Smooth muscle cell (in vitro differentiated cells): ENCODE results near the gene CKS1B. TPM values are rescaled to one million over a fixed set of nuclear protein-coding genes. Genes with fewer than 3 reads are reported as not detected.

Experiments
- DNase-seq: peaks from one replicate; lab custom pipeline; 2025; ENCODE audit not compliant: unreplicated experiment; lab: John Stamatoyannopoulos, UW
- H2AFZ ChIP-seq: fragments of 200-600 bp; sonication (generic); 2 replicates; pipeline ENCODE4 v1.6.0; 2016; ENCODE audit warnings: antibody characterized with exemption, low read depth, mild to moderate bottlenecking
- H3F3A ChIP-seq: fragments of 200-600 bp; sonication (generic); 2 replicates; pipeline ENCODE4 v1.6.0; 2017; ENCODE audit warnings: antibody characterized with exemption, low read depth
- H3K27ac ChIP-seq: fragments of 200-600 bp; sonication (generic); 2 replicates; pipeline ENCODE4 v1.5.1; 2016; ENCODE audit warnings: low read depth, mild to moderate bottlenecking
- H3K27me3 ChIP-seq: fragments of 200-600 bp; sonication (generic); 2 replicates; pipeline ENCODE4 v1.6.1; 2016; ENCODE audit warnings: low read depth, mild to moderate bottlenecking
- H3K36me3 ChIP-seq: fragments of 200-600 bp; sonication (generic); 2 replicates; pipeline ENCODE4 v1.5.1; 2016; ENCODE audit warnings: low read depth
- H3K4me1 ChIP-seq: fragments of 200-600 bp; sonication (generic); 2 replicates; pipeline ENCODE4 v1.5.1; 2016; ENCODE audit warnings: low read depth
- H3K4me2 ChIP-seq: fragments of 200-600 bp; sonication (generic); 2 replicates; pipeline ENCODE4 v1.6.0; 2016; ENCODE audit warnings: mild to moderate bottlenecking
- H3K4me3 ChIP-seq: fragments of 200-600 bp; sonication (generic); 2 replicates; pipeline ENCODE4 v1.5.1; 2016; ENCODE audit warnings: mild to moderate bottlenecking
- H3K79me2 ChIP-seq: fragments of 200-600 bp; sonication (generic); 2 replicates; pipeline ENCODE4 v1.6.0; 2016; ENCODE audit warnings: low read depth, mild to moderate bottlenecking
- H3K9ac ChIP-seq: fragments of 200-600 bp; sonication (generic); 2 replicates; pipeline ENCODE4 v1.6.0; 2016; ENCODE audit warnings: low read depth
- H3K9me3 ChIP-seq: fragments of 200-600 bp; sonication (generic); replicated peaks from 2 replicates; pipeline ENCODE4 v1.5.1; 2016; ENCODE audit warnings: low read depth
- H4K20me1 ChIP-seq: fragments of 200-600 bp; sonication (generic); 2 replicates; pipeline ENCODE4 v1.6.0; 2016; ENCODE audit warnings: low read depth
- CTCF ChIP-seq: fragments of 200-600 bp; sonication (generic); IDR thresholded peaks from 2 replicates; pipeline ENCODE4 v1.5.1; 2017; ENCODE audit warnings: borderline replicate concordance, mild to moderate bottlenecking, antibody characterized with exemption; ENCODE audit not compliant: insufficient read depth, poor library complexity, severe bottlenecking
- WGBS: methylation state at CpG from one replicate; pipeline ENCODE4 v1.1.7; 2016; ENCODE audit warnings: low lambda C conversion rate; 5-methylcytosine and 5-hydroxymethylcytosine counted together
- polyA plus RNA-seq: library from polyadenylated mRNA; unstranded; fragments of >200 nt; fragmentation: Nextera tagmentation; extraction: Ambion mirVana; gene quantifications from 2 replicates; pipeline ENCODE4 v1.2.1, GENCODE V29; 2016
- total RNA-seq: library from RNA; depleted of rRNA; stranded (reverse); fragments of >200 nt; gene quantifications from 2 replicates; pipeline ENCODE4 v1.2.3, GENCODE V29; 2014

The CKS1B gene
- total and polyA plus RNA-seq, 2 experiments from 2014 or later: 41.6 to 116 TPM

GRCh38 chr1:154959426-154959780 is 15.1 kb upstream of the CKS1B start:
- no peak overlapping the region for H3K9ac ChIP-seq
- H3K27ac ChIP-seq: no peak overlapping the region
- no peaks in the 10 kb centered on the region for H4K20me1 ChIP-seq
- H3K9me3 ChIP-seq: no peaks in the 10 kb centered on the region
- H3K4me2 ChIP-seq: no peak overlapping the region
- H3K4me1 ChIP-seq: peaks cover 35% of the 10 kb centered on the region
- 95% methylated on average over 7 of the region's 7 CpGs for WGBS
- TF ChIP-seq CTCF: no peak
- H3K36me3 ChIP-seq: peaks cover 5% of the 10 kb centered on the region
- H3K27me3 ChIP-seq: no peaks in the 10 kb centered on the region
- no peak overlapping the region for H3K4me3 ChIP-seq
- H3K79me2 ChIP-seq: peaks cover 15% of the 10 kb centered on the region
- peaks cover 4% of the 10 kb centered on the region for H3F3A ChIP-seq
- no peak overlapping the region for H2AFZ ChIP-seq
- no peak for DNase-seq

GRCh38 chr1:154960446-154961136 is 13.9 kb upstream of the CKS1B start:
- peaks cover 5% of the 10 kb centered on the region for H3K36me3 ChIP-seq
- no peak for TF ChIP-seq CTCF
- peaks cover 10% of the 10 kb centered on the region for H3F3A ChIP-seq
- no peaks in the 10 kb centered on the region for H3K27me3 ChIP-seq
- peak overlapping the region; percentile 95 for H3K4me2 ChIP-seq
- no peaks in the 10 kb centered on the region for H3K9me3 ChIP-seq
- H3K4me3 ChIP-seq: peak overlapping the region; percentile 82
- 69% methylated on average over 10 of the region's 10 CpGs for WGBS
- peak overlapping the region; percentile 83 for H3K9ac ChIP-seq
- peaks cover 30% of the 10 kb centered on the region for H3K4me1 ChIP-seq
- H2AFZ ChIP-seq: no peak overlapping the region
- DNase-seq: no peak
- peaks cover 3% of the 10 kb centered on the region for H4K20me1 ChIP-seq
- H3K79me2 ChIP-seq: peaks cover 8% of the 10 kb centered on the region
- peak overlapping the region; percentile 85 for H3K27ac ChIP-seq

- Histone ChIP-seq H2AFZ (no peak within 1 kb of the TSS), H3K36me3 (peaks cover 5% of the 10 kb centered on the region), H3K4me1 (peaks cover 28% of the 10 kb centered on the region), H3K4me2 (peak within 1 kb of the TSS; percentile 95), H3K27ac (peak within 1 kb of the TSS; percentile 85), H4K20me1 (peaks cover 7% of the 10 kb centered on the region), H3K9ac (peak within 1 kb of the TSS; percentile 83), H3K9me3 (no peaks in the 10 kb centered on the region), H3K79me2 (peaks cover 10% of the 10 kb centered on the region), H3K4me3 (peak within 1 kb of the TSS; percentile 82), H3F3A (peaks cover 17% of the 10 kb centered on the region), H3K27me3 (no peaks in the 10 kb centered on the region)
- WGBS: 2% methylated on average over 78 of the region's 93 CpGs
- DNase-seq: peak; percentile 66
- TF ChIP-seq CTCF: peak; percentile 54
These were observed 13.0 kb upstream of the CKS1B start, which contains the start of gene PYGO2 for GRCh38 chr1:154961207-154962155. TSS of gene PYGO2 (minus strand) at chr1:154961782. CDS start at chr1:154961576, 206 bp downstream.
